GM12874 (cell line): ENCODE results near the gene ICAM1.

Experiments used
- CTCF ChIP-seq: IDR thresholded peaks from 2 replicates; pipeline ENCODE4 v1.5.1; 2011; ENCODE audit warnings: low read depth, mild to moderate bottlenecking, control low read depth, low read length, moderate library complexity; ENCODE audit not compliant: insufficient read depth

The ICAM1 gene

DNA sequence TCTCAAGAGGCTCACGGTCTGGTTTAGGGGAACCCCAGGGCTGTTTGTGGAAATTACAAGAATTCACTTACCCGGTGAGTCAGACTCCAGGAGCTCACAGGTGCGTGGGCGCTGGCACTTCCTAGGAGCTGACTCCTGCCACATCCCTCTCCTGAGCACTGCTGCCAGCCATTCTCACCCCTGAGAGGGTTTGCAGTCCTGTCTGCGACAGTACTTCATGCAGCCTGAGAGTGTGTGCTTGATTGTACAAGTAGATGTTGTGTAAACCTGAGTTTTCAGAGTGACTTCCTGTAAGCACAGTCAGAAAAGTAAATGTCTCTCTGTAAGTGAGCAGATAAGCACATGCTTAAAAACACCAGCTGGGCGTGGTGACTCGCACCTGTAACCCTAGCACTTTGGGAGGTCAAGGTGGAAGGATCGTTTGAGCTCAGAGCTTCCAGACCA, 10.8 kb upstream of the ICAM1 start:
- no peak for TF ChIP-seq CTCF

DNA sequence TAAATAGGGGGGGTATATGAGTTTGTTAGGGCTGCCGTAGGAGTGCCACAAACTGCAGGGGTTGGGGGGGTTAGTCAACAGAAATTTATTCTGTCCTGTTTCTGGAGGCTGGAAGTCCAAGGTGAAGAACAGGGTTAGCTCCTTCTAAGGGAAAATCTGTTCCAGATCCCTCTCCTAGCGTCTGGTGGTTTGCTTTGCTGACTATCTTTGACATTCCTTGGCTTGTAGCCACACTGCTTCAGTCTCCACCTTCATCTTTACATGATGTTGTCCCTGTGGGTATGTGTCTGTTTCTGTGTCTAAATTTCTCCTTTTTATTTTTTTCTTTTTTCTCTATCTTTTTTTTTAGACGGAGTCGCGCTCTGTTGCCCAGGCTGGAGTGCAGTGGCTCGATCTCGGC, 8.1 kb upstream of the ICAM1 start:
- TF ChIP-seq CTCF: no peak

- no peak for TF ChIP-seq CTCF
These were observed 4.2 kb upstream of the ICAM1 start for GRCh38 chr19:10266706-10267105.

DNA sequence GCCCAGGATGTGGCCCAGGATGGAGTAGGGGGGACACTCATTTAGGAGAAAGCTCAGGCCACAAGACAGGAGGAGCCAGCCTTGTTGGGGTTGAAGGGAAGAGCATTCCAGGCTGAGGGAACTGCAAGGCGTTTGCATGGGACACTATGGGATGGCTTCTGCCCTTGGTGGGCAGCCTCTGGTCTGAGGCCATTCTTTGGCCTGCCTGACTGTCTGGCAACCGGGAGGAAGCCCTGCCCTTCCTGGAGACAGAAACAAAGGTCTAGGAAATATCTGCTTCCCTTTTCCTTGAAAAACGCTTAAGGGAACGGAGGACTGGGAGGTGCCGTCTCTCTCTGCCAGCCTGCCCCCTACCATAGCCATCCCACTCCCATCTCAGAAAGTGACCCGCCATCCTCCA, 2.8 kb upstream of the ICAM1 start:
- no peak for TF ChIP-seq CTCF

DNA sequence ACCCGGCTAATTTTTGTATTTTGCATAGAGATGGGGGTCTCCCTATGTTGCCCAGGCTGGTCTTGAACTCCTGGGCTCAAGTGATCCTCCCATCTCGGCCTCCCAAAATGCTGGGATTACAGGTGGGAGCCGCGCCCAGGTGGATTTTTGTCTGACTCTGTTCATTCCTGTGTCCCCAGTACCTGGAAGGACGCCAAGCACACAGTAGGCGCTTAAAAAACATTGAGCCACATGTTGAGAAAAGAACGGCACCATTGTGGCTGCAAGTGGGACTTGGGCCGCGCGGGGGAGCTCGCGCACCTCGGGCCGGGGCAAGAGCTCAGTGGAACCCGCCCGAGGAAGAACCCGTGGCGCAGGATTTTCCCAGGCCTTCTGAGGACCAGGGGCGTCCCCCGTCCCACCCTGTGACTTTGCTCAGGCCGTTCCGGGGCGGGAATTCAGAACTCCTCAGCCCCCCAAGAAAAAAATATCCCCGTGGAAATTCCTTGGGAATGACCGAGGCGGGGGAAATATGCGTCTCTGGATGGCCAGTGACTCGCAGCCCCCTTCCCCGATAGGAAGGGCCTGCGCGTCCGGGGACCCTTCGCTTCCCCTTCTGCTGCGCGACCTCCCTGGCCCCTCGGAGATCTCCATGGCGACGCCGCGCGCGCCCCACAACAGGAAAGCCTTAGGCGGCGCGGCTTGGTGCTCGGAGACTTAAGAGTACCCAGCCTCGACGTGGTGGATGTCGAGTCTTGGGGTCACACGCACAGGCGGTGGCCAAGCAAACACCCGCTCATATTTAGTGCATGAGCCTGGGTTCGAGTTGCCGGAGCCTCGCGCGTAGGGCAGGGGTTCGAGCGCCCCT, 1.4 kb upstream of the ICAM1 start:
- TF ChIP-seq CTCF: peak; percentile 93

- TF ChIP-seq CTCF: no peak
These were observed 722 bp upstream of the ICAM1 start for GRCh38 chr19:10270180-10270615.

DNA sequence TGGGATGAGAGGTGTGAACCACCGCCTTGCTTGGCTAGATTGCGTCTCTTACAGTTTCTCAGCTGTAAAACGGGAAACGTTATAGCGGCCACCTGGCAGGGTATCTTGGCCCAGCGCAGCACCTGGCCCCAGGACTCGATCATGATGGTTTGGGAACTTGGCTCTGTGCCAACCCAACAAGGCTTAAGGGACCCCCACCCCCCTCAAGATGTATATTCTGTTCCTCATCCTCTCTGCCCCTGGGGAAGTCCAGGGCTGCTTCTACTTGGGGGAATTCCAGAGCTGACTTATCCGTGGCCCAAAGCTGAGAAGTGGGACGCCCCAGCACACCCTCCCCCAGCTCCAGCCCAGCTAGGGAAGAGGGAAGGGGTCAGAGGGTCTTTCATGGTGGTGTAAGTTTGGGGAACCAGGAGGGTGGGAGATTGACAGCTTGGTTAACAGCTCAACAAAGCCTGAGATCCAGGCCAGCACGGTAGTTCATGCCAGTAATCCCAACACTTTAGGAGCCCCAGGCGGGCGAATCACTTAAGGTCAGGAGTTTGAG, 695 bp downstream of the ICAM1 start:
- TF ChIP-seq CTCF: no peak
